Loucy (cell line): ENCODE measurements around the gene CCDC146.
"Not testable (repeated sequence)": the region's sequence is repeated elsewhere in the genome, so short reads cannot be mapped to it uniquely, and the experiment has no call there.

Experiments used
- EZH2phosphoT487 ChIP-seq: fragments of 200-600 bp; IDR thresholded peaks from 2 replicates; pipeline ENCODE4 v1.6.1; 2018; ENCODE audit warnings: antibody characterized with exemption, mild to moderate bottlenecking, moderate library complexity, borderline replicate concordance
- TF ChIP-seq, protein P1 (sequence below): fragments of 200-600 bp; sonication (generic); conservative IDR thresholded peaks from 2 replicates; pipeline ENCODE4 v1.5.1; 2014; ENCODE audit warnings: mild to moderate bottlenecking, antibody characterized with exemption, low read length

- TF ChIP-seq, protein P1, sequence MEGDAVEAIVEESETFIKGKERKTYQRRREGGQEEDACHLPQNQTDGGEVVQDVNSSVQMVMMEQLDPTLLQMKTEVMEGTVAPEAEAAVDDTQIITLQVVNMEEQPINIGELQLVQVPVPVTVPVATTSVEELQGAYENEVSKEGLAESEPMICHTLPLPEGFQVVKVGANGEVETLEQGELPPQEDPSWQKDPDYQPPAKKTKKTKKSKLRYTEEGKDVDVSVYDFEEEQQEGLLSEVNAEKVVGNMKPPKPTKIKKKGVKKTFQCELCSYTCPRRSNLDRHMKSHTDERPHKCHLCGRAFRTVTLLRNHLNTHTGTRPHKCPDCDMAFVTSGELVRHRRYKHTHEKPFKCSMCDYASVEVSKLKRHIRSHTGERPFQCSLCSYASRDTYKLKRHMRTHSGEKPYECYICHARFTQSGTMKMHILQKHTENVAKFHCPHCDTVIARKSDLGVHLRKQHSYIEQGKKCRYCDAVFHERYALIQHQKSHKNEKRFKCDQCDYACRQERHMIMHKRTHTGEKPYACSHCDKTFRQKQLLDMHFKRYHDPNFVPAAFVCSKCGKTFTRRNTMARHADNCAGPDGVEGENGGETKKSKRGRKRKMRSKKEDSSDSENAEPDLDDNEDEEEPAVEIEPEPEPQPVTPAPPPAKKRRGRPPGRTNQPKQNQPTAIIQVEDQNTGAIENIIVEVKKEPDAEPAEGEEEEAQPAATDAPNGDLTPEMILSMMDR: not testable (repeated sequence)
- TF ChIP-seq EZH2phosphoT487: not testable (repeated sequence)
These were observed 30.1 kb upstream of the CCDC146 start for GRCh38 chr7:77092301-77092700.
